ENCODE results near the gene SLC6A12. TPM values are rescaled to one million over a fixed set of nuclear protein-coding genes. Genes with fewer than 3 reads are reported as not detected.

SLC6A12 gene
- total RNA-seq, 6 experiments from 2014 or later, result 8.2 to 114 (median 26.5) TPM

DNA sequence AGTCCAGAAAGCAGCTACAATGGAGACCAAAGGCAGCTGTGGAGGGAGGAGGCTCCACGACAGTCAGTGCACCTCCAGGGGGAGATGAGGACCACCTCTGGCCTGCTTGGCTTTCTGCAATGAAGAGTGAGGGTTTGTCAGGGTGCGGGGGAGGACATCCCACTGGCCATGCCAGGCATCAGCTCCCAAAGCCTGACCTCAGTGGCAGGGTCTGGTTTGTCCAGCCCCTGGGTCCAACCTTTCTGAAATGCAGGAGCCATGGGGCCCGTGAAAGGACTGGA, 35.2 kb downstream of the SLC6A12 start:
- Histone ChIP-seq H3K9me3 (no peaks in the 10 kb centered on the region), H3K27ac (no peak overlapping the region), H3K27me3 (no peaks in the 10 kb centered on the region), H3K4me3 (no peak overlapping the region), H3K4me1 (peaks cover 0 to 31% (median 4%) of the 10 kb centered on the region in 4 donors), H3K36me3 (no peaks in the 10 kb centered on the region)
- WGBS (ENCODE audit: insufficient coverage, low coverage, low lambda C conversion rate, missing lambda C conversion rate), result no CpG with 5 or more reads among the region's 3 CpGs
- no peak for DNase-seq
- TF ChIP-seq, protein P1, sequence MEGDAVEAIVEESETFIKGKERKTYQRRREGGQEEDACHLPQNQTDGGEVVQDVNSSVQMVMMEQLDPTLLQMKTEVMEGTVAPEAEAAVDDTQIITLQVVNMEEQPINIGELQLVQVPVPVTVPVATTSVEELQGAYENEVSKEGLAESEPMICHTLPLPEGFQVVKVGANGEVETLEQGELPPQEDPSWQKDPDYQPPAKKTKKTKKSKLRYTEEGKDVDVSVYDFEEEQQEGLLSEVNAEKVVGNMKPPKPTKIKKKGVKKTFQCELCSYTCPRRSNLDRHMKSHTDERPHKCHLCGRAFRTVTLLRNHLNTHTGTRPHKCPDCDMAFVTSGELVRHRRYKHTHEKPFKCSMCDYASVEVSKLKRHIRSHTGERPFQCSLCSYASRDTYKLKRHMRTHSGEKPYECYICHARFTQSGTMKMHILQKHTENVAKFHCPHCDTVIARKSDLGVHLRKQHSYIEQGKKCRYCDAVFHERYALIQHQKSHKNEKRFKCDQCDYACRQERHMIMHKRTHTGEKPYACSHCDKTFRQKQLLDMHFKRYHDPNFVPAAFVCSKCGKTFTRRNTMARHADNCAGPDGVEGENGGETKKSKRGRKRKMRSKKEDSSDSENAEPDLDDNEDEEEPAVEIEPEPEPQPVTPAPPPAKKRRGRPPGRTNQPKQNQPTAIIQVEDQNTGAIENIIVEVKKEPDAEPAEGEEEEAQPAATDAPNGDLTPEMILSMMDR (IDR thresholded peaks at IDR 0.05), result no peak
- no peak for TF ChIP-seq POLR2A (IDR thresholded peaks at IDR 0.05)
- no peak for ATAC-seq
- intact Hi-C loops (cut with DNase I), result no loop called here

- WGBS (ENCODE audit: insufficient coverage, low coverage, low lambda C conversion rate, missing lambda C conversion rate), result 88% methylated on average over 8 of the region's 20 CpGs
- H3K27me3 ChIP-seq, result no peaks in the 10 kb centered on the region
- no peak for DNase-seq
- intact Hi-C loops (cut with DNase I), result no loop called here
- no peaks in the 10 kb centered on the region for H3K36me3 ChIP-seq
- H3K4me3 ChIP-seq, result no peak overlapping the region
- no peak overlapping the region for H3K27ac ChIP-seq
- H3K9me3 ChIP-seq, result no peaks in the 10 kb centered on the region
- TF ChIP-seq, protein P1 (IDR thresholded peaks at IDR 0.05), result no peak
- TF ChIP-seq POLR2A (IDR thresholded peaks at IDR 0.05), result no peak
- peaks cover 0 to 31% (median 4%) of the 10 kb centered on the region in 4 donors for H3K4me1 ChIP-seq
- no peak for ATAC-seq
These were observed 35.8 kb downstream of the SLC6A12 start for GRCh38 chr12:177980-178828.

DNA sequence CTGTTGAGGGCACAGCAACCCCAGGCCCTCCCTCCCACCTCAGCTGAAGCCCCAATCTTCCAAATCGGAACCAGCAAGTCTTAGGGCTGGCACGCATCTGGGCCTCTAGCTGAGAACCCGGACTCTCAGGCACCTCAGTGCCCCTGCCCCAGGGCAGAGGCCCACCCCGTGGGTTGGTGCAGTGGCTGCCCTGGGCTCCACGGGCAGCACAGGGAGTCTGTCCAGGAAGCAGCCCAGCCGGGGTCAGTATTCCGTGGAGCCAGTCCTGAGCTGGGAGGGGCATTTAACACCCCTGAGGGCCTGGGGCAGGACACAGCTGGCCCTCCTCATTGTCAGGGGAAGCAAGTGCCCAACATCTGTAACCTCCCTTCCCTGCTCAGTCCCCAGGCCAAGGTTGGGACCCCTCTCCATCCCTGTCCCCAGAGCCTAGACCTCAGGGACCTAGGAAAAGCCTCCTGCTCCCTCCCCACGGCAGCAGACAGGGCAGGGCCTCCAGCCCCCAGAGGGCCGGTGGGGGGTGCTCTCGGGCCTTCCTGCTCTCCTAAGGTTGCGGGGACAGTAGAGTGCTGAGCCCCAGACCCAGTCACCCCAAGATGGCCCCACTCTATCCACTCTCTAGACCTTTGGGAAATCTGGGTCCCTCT, 36.5 kb downstream of the SLC6A12 start:
- Histone ChIP-seq H3K36me3 (no peaks in the 10 kb centered on the region), H3K27ac (peak overlapping the region in 2 of 3 donors; percentile 73 to 77), H3K9me3 (no peaks in the 10 kb centered on the region), H3K4me3 (no peak overlapping the region), H3K4me1 (peaks cover 0 to 31% (median 4%) of the 10 kb centered on the region in 4 donors), H3K27me3 (no peaks in the 10 kb centered on the region)
- TF ChIP-seq, protein P1 (IDR thresholded peaks at IDR 0.05), result no peak
- no peak for TF ChIP-seq POLR2A (IDR thresholded peaks at IDR 0.05)
- ATAC-seq (no peak), DNase-seq (no peak)
- intact Hi-C loops (cut with DNase I), result no loop called here
- no CpG with 5 or more reads among the region's 11 CpGs for WGBS (ENCODE audit: insufficient coverage, low coverage, low lambda C conversion rate, missing lambda C conversion rate)

GRCh38 chr12:176321-177181, 37.4 kb downstream of the SLC6A12 start:
- Histone ChIP-seq H3K27me3 (no peaks in the 10 kb centered on the region), H3K9me3 (no peaks in the 10 kb centered on the region), H3K4me3 (no peak overlapping the region), H3K27ac (peak overlapping the region in 2 of 3 donors; percentile 73 to 77), H3K36me3 (no peaks in the 10 kb centered on the region), H3K4me1 (peaks cover 0 to 31% (median 4%) of the 10 kb centered on the region in 4 donors)
- ATAC-seq (peak; percentile 78 to 90 (median 86)), DNase-seq (peak; percentile 65 to 91 (median 89))
- WGBS (ENCODE audit: insufficient coverage, low coverage, low lambda C conversion rate, missing lambda C conversion rate), result 37% methylated on average over 11 of the region's 16 CpGs
- intact Hi-C loops (cut with DNase I), result no loop called here
- no peak for TF ChIP-seq POLR2A (IDR thresholded peaks at IDR 0.05)
- TF ChIP-seq, protein P1 (IDR thresholded peaks at IDR 0.05), result no peak
